ENCODE results near the gene FAM180A. TPM values are rescaled to one million over a fixed set of nuclear protein-coding genes. Genes with fewer than 3 reads are reported as not detected.

FAM180A gene
- total and polyA plus RNA-seq, 2 donors (not counting 1 experiment from before 2014, with no cell fraction given): not detected

DNA sequence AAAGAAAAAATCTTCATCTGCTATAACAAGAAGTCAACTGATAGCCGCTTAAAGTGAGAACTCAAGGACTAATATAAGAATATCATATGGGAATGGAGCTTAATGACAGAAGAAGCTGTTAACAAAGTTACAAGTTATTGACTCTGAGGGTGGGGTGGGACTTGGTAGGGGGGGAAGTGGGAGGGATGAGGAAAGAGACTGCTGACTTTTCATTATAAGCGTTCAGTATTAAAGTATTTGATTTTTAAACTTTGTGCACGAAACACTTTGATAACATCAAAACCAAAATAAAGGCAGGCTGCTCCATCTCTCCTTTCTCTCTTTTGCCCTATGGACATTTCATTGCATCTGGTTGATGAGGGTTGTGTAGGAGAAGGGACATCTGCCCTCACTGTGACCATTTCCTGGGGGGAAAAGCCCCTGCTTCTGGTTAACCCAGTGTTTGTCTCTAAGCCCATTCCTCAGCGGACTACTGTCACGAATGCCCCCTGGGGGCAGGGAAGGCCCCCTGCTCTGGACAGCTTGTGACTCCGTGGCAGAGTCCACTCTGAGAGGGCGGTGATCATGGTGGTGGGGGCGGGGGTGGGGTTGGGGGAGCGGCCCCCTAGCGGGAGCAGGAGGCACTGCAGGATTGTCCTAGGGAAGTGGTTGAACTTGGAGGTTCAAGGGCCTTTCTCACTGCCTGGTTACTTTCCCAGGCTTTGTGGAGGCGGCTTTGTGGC is 38.0 kb downstream of the FAM180A start:
- Histone ChIP-seq H3K27me3 (replicated peaks in 1 of 4; ENCODE audit: control extremely low read depth in 1 of 4, control insufficient read depth in 3 of 4, insufficient read depth in 4 of 4, low read length in 3 of 4) (peaks cover 0 to 5% (median 0%) of the 10 kb centered on the region in 4 experiments), H3K9me3 (ENCODE audit: control extremely low read depth in 1 of 3, control insufficient read depth in 2 of 3, insufficient read depth in 1 of 3, low read length in 2 of 3) (no peaks in the 10 kb centered on the region), H3K4me2 (replicated peaks; ENCODE audit: low read depth, low read length, poor library complexity, severe bottlenecking) (no peak overlapping the region), H3K79me2 (ENCODE audit: control insufficient read depth, insufficient read depth, low read length) (no peaks in the 10 kb centered on the region), H4K20me1 (ENCODE audit: control insufficient read depth, insufficient read depth, low read length, poor library complexity, severe bottlenecking) (no peaks in the 10 kb centered on the region), H3K36me3 (replicated peaks in 1 of 2; ENCODE audit: control extremely low read depth in 1 of 2, control insufficient read depth in 1 of 2, extremely low read depth in 1 of 2, insufficient read depth in 2 of 2, low read length in 1 of 2) (no peaks in the 10 kb centered on the region), H3K9ac (ENCODE audit: low read length) (no peak overlapping the region), H2AFZ (ENCODE audit: insufficient read depth, low read depth, low read length, poor library complexity, severe bottlenecking) (no peak overlapping the region), H3K27ac (ENCODE audit: low read length in 2 of 2) (no peak overlapping the region), H3K4me1 (ENCODE audit: control insufficient read depth in 2 of 2, insufficient read depth in 2 of 2, low read length in 2 of 2) (no peaks in the 10 kb centered on the region), H3K4me3 (ENCODE audit: control extremely low read depth in 1 of 5, extremely low read depth in 1 of 5, insufficient read depth in 1 of 5, low read depth in 2 of 5, low read length in 4 of 5) (no peak overlapping the region)
- DNase-seq: peak; percentile 11
- TF ChIP-seq, protein P1, sequence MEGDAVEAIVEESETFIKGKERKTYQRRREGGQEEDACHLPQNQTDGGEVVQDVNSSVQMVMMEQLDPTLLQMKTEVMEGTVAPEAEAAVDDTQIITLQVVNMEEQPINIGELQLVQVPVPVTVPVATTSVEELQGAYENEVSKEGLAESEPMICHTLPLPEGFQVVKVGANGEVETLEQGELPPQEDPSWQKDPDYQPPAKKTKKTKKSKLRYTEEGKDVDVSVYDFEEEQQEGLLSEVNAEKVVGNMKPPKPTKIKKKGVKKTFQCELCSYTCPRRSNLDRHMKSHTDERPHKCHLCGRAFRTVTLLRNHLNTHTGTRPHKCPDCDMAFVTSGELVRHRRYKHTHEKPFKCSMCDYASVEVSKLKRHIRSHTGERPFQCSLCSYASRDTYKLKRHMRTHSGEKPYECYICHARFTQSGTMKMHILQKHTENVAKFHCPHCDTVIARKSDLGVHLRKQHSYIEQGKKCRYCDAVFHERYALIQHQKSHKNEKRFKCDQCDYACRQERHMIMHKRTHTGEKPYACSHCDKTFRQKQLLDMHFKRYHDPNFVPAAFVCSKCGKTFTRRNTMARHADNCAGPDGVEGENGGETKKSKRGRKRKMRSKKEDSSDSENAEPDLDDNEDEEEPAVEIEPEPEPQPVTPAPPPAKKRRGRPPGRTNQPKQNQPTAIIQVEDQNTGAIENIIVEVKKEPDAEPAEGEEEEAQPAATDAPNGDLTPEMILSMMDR (IDR thresholded peaks at IDR 0.05): peak; percentile 66
- no peak for TF ChIP-seq EZH2 (IDR thresholded peaks at IDR 0.05; ENCODE audit: borderline replicate concordance, insufficient read depth, low read depth, low read length, poor library complexity, severe bottlenecking)
- ChIA-PET POLR2A (interaction anchor here (0.6 kb wide), 1 partner anchor 111 kb away, joined by 3 read pairs; no protein-coding TSS in a partner anchor), CTCF (interaction anchor here (1.0 to 1.6 kb wide), 3 partner anchors 11 to 37 kb away, joined by 3 to 6 read pairs (median 4); no protein-coding TSS in a partner anchor)
- Mint-ChIP-seq H3K27ac (no peak overlapping the region), H3K4me1 (no peaks in the 10 kb centered on the region), H3K9me3 (ENCODE audit: insufficient read depth) (no peaks in the 10 kb centered on the region), H3K27me3 (no peaks in the 10 kb centered on the region), H3K4me3 (no peak overlapping the region)
- peak; percentile 36 for ATAC-seq (ENCODE audit: low read depth)
- 13% methylated on average over 3 of the region's 11 CpGs for WGBS (ENCODE audit: insufficient coverage)
- intact Hi-C loops (cut with micrococcal nuclease): no loop called here

DNA sequence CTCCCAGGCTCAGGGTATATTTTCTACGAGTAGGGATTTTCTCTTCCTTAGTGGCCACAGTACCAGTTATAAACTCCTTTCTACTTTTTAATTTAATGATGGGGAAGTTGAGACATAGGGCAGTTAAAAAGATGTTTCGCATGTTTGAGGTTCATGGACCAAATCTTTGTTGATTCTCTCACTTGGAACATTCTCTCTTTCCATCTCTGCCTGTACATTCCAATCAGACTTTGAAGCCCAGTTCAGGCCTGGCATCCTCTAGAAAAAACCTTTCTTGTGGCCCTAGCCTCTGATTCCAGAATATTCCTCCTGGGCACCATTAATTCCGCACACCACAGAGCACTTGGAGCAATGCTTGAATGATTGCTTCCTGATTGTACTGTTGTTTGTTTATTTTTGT is 39.1 kb downstream of the FAM180A start:
- DNase-seq: no peak
- intact Hi-C loops (cut with micrococcal nuclease): no loop called here
- Histone ChIP-seq H3K4me2 (replicated peaks; ENCODE audit: low read depth, low read length, poor library complexity, severe bottlenecking) (no peak overlapping the region), H4K20me1 (ENCODE audit: control insufficient read depth, insufficient read depth, low read length, poor library complexity, severe bottlenecking) (no peaks in the 10 kb centered on the region), H3K9ac (ENCODE audit: low read length) (no peak overlapping the region), H3K27ac (ENCODE audit: low read length in 2 of 2) (no peak overlapping the region), H3K4me1 (ENCODE audit: control insufficient read depth in 2 of 2, insufficient read depth in 2 of 2, low read length in 2 of 2) (no peaks in the 10 kb centered on the region), H3K36me3 (replicated peaks in 1 of 2; ENCODE audit: control extremely low read depth in 1 of 2, control insufficient read depth in 1 of 2, extremely low read depth in 1 of 2, insufficient read depth in 2 of 2, low read length in 1 of 2) (no peaks in the 10 kb centered on the region), H2AFZ (ENCODE audit: insufficient read depth, low read depth, low read length, poor library complexity, severe bottlenecking) (no peak overlapping the region), H3K27me3 (replicated peaks in 1 of 4; ENCODE audit: control extremely low read depth in 1 of 4, control insufficient read depth in 3 of 4, insufficient read depth in 4 of 4, low read length in 3 of 4) (peaks cover 0 to 5% (median 0%) of the 10 kb centered on the region in 4 experiments), H3K4me3 (ENCODE audit: control extremely low read depth in 1 of 5, extremely low read depth in 1 of 5, insufficient read depth in 1 of 5, low read depth in 2 of 5, low read length in 4 of 5) (no peak overlapping the region), H3K9me3 (ENCODE audit: control extremely low read depth in 1 of 3, control insufficient read depth in 2 of 3, insufficient read depth in 1 of 3, low read length in 2 of 3) (no peaks in the 10 kb centered on the region), H3K79me2 (ENCODE audit: control insufficient read depth, insufficient read depth, low read length) (no peaks in the 10 kb centered on the region)
- no peaks in the 10 kb centered on the region for H3K27me3 Mint-ChIP-seq
- no peak for ATAC-seq (ENCODE audit: low read depth)
- H3K4me3 Mint-ChIP-seq: no peak overlapping the region
- POLR2A ChIA-PET: no interaction called here
- no peak for TF ChIP-seq EZH2 (IDR thresholded peaks at IDR 0.05; ENCODE audit: borderline replicate concordance, insufficient read depth, low read depth, low read length, poor library complexity, severe bottlenecking)
- TF ChIP-seq, protein P1 (IDR thresholded peaks at IDR 0.05): no peak
- H3K9me3 Mint-ChIP-seq (ENCODE audit: insufficient read depth): no peaks in the 10 kb centered on the region
- 100% methylated on average over 1 of the region's 3 CpGs for WGBS (ENCODE audit: insufficient coverage)
- CTCF ChIA-PET: no interaction called here
- no peak overlapping the region for H3K27ac Mint-ChIP-seq
- H3K4me1 Mint-ChIP-seq: no peaks in the 10 kb centered on the region

Measured in B cell (primary cell).